Stimulated activated CD8-positive, alpha-beta memory T cell treated with anti-CD3 and anti-CD28 coated beads, Interleukin-12 subunit alpha, Interleukin-12 subunit beta, amount 100 ng/mL, for 4 hours (primary cell): ENCODE measurements around the gene PCCB.
"Not testable (repeated sequence)": the region's sequence is repeated elsewhere in the genome, so short reads cannot be mapped to it uniquely, and the experiment has no call there.

ENCODE experiments used
- DNase-seq: peaks from one replicate; pipeline ENCODE4 v3.0.0-alpha.2; 2020; ENCODE audit warnings: low read depth

The PCCB gene

DNA sequence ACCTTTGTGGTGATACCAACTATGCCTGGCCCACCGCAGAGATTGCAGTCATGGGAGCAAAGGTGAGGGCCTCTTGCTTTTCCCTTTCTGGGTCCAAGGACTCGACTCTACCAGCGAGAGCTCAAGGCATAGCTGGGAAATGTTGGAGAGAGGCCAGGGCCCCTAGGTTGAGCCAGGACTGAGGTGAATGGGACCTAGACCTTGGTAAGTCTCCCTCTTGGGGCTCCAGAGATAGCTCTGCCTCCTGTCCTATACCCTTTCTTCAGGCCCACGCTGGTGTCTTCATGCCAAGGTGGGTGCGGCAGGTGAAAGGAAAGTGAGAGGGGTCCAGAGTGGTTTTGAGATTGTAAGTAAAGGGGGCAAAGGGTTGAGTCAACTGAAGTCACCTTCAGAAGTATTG lies 77.5 kb downstream of the PCCB start:
- DNase-seq: no peak

DNA sequence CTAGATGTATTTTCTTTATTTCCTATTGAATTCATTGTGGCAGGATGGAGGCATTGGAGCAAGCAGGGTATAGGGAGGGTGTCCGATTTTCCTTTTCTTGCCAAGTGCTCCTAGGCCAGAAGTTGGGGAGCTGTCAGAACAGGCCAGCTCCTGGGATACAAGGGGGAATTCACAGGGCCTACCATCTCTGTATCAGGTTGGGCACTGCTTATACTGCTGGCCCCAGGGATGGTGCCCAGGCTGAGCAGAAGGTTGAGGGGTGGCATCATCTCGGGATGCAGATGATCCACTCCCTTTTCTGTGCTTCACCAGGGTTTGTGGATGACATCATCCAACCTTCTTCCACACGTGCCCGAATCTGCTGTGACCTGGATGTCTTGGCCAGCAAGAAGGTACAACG lies 79.5 kb downstream of the PCCB start:
- DNase-seq: no peak

DNA sequence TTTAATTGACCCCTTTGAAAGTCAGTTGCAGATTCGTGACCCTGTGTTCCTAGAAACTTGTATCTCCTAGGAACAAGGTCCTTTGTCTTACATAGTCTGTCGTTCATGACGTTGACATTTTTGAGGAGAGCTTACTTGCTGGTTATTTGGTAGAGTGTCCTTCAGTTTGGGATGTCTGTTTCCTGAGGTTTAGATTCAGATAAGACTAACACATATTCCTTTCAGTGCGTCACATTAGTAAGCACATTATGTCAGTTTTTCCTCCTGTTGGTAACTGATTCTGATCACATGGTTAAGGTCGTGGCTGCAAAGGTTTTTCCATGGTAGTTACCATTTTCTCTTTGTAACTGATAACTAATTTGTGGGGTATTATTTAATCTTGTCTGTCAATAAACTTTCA lies 80.8 kb downstream of the PCCB start:
- DNase-seq: no peak

DNA sequence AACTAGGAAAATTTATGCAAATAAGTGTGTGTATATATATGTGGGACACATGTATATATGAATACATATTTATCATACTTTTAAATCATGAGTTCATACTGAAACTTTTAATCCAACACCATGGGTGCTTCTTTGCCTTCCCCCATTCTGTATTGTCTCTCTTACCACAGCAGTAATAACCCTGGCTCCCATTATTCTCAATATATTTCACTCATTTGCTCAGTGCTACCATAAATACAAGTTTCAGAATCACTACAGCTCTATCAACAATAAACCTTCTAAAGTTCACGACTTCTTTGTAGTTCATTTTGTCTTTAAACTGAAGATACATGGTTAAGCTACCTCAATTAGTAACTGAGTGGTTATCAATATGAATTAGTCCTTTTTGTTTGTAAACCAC lies 82.2 kb downstream of the PCCB start:
- DNase-seq: no peak

- no peak for DNase-seq
Measured at GRCh38 chr3:136332776-136333175, 82.6 kb downstream of the PCCB start.

DNA sequence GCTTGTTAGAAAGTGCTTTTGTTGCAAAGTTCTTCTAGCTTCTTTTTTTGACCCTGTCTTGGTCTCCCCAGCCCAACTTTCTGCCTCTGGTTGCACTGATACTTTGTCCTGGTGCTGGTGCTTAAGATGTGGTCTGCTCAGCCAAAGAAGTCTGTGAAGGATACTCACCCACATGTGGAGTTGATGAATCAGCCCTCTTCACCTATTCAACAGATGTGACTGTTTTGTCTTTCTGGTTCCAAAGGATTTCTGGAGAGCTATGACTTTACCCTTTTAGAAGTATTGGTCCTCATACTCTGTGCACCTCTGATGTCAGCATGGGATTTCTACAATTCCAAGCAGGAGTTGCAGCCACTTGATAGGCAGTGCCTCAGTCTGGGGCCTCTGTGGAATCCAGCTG lies 84.1 kb downstream of the PCCB start:
- DNase-seq: no peak

- DNase-seq: not testable (repeated sequence)
Measured at GRCh38 chr3:136334726-136335125, 84.6 kb downstream of the PCCB start.

GRCh38 chr3:136336329-136337100 lies 86.4 kb downstream of the PCCB start:
- no peak for DNase-seq

DNA sequence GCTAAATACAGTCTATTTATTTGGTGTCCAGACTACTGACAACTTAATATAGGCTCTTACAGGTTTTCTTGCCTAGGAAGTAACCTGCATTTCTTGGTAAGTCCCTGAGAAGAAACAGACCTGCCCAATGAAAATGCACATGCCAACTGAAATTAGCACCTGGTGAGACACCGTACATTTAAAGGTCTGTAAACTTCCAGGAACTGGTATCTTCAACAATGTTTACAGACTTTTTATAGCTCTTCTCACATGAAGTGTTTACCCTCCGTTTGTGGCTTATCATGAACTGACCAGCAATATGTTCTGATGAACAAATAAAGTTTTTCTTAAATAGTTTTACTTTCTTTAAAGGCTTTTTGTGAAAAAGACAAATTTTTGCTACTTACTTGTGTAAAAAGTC lies 93.3 kb downstream of the PCCB start:
- DNase-seq: no peak

DNA sequence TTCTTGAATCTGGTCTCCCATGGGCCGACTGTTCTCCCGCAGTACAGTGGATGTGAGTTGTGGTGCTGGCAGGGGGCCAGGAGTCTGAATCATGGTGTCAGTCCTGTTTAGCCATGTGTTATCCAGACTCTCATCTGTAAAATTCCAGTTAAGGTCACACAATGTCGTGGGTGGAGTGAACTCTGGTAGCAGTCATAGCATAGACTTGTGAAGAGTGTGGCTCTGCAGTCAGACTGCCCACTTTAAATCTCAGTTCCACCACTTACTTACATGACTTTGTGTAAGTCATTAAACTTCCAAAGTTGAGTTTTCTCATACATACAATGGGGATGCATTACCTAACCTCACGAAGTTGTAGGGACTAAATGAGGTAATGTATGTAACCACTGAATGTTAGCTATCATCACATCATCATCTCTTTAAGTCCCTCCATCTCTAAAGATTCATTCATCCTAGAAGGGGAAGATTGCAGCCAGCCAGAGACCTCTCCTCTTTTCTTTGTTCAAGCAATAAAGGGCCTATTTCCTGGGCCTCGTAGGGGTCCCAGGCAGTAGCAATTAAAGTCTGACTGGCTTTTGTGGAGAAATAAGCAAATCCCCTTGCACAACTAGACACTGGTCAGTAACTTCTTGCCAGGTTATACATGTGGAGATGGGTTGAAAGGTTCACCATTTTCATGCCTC lies 93.9 kb downstream of the PCCB start:
- no peak for DNase-seq

- no peak for DNase-seq
Measured at GRCh38 chr3:136346486-136346885, 96.3 kb downstream of the PCCB start.

- no peak for DNase-seq
Measured at GRCh38 chr3:136350132-136350531, 100.0 kb downstream of the PCCB start.

DNA sequence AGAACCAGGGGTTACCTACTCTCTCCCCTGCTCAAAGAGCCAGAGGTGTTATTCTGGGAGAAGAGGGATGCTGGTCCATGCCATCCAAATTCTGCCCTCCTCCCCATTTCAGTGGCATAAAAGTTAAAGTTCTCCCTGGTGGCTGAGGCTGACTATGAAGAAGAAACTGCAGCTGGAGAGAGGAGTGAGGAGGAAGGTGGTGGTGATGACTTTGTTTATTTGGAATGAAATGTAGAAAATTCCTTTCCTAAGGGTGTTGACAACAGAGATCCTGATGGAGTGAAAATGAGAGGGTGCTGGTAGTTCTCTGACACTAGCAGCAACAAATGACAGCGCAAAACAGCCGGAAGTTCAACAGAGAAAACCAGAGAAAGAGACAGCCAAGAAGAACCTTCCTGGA lies 100.4 kb downstream of the PCCB start:
- no peak for DNase-seq

DNA sequence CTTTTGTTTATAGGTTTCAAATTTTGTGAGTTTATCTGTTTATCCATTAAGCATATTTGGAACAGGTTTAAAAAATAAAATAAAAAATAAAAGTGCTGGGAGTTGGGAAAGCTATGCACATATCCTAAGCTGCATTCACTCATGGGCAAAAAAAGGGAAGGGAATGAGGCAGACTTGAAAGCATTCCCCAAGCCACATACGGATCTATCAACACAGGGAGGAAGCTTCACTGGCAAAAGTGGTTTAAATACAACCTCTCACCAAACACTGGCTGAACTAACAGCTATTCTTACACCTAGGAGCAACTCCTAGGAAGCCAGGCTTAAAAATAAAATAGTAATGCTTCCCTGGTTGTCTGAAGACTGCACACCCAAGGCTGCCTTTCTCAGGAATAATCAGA lies 101.2 kb downstream of the PCCB start:
- DNase-seq: no peak

GRCh38 chr3:136351905-136352304 lies 101.8 kb downstream of the PCCB start:
- no peak for DNase-seq

- no peak for DNase-seq
Measured at GRCh38 chr3:136353461-136353860, 103.3 kb downstream of the PCCB start.

- no peak for DNase-seq
Measured at GRCh38 chr3:136366289-136366688, 116.1 kb downstream of the PCCB start.

- not testable (repeated sequence) for DNase-seq
Measured at GRCh38 chr3:136375800-136376199, 125.7 kb downstream of the PCCB start.

GRCh38 chr3:136377508-136377907 lies 127.4 kb downstream of the PCCB start:
- DNase-seq: no peak

DNA sequence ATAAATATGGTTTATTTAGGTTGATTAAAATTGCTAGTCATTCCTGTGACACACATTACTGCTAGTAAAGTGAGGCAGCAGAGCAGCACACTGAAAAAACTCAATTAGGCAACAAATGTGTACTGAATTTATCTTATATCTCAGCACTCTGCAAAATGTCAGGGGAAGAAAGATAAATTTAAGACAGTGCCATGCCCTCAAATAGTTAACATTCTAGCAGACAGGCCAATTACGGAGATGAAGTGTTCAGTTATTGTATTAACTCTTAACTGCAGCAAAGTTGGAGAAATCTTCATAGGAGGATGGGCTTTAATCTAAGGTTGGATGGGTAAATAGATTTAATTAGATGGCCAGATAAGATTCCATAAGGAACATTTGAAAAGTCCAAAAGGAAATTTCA lies 127.9 kb downstream of the PCCB start:
- no peak for DNase-seq
